HG03103 (cell line): Measurements from ENCODE around the gene PVR.
"Not testable (repeated sequence)": the region's sequence is repeated elsewhere in the genome, so short reads cannot be mapped to it uniquely, and the experiment has no call there.

Experiments
- ATAC-seq: cut with Tn5 transposase; IDR thresholded peaks from one replicate; pipeline ENCODE4 v1.9.1; 2021; ENCODE audit warnings: low read depth; ENCODE audit not compliant: unreplicated experiment

The PVR gene

GRCh38 chr19:44643605-44644401 is at the start of gene PVR:
TSS of gene PVR (plus strand) at chr19:44643910. CDS start at chr19:44644097, 187 bp downstream.
- ATAC-seq: no peak

- no peak for ATAC-seq
These were observed 47.1 kb upstream of the PVR start for GRCh38 chr19:44596428-44597130.

- no peak for ATAC-seq
These were observed 46.6 kb upstream of the PVR start for GRCh38 chr19:44597131-44597491.

GRCh38 chr19:44598355-44598754 is 45.4 kb upstream of the PVR start:
- ATAC-seq: no peak

- no peak for ATAC-seq
These were observed 44.8 kb upstream of the PVR start for GRCh38 chr19:44598880-44599279.

GRCh38 chr19:44600466-44600865 is 43.2 kb upstream of the PVR start:
- no peak for ATAC-seq

GRCh38 chr19:44602081-44602480 is 41.6 kb upstream of the PVR start:
- no peak for ATAC-seq

GRCh38 chr19:44603201-44603945 is 40.3 kb upstream of the PVR start:
- no peak for ATAC-seq

GRCh38 chr19:44604241-44604640 is 39.5 kb upstream of the PVR start:
- ATAC-seq: no peak

GRCh38 chr19:44605547-44605946 is 38.2 kb upstream of the PVR start:
- ATAC-seq: no peak

GRCh38 chr19:44607049-44607448 is 36.7 kb upstream of the PVR start:
- ATAC-seq: no peak

GRCh38 chr19:44607917-44608316 is 35.8 kb upstream of the PVR start:
- no peak for ATAC-seq

- ATAC-seq: no peak
These were observed 35.3 kb upstream of the PVR start for GRCh38 chr19:44608391-44608821.

GRCh38 chr19:44609219-44609618 is 34.5 kb upstream of the PVR start:
- no peak for ATAC-seq

GRCh38 chr19:44610497-44610896 is 33.2 kb upstream of the PVR start:
- not testable (repeated sequence) for ATAC-seq

GRCh38 chr19:44611812-44612295 is 31.9 kb upstream of the PVR start:
- ATAC-seq: no peak

GRCh38 chr19:44613295-44614178 is 30.2 kb upstream of the PVR start, which contains the start of gene IGSF23:
TSS of gene IGSF23 (plus strand) at chr19:44613563. CDS start at chr19:44613646, 83 bp downstream.
- no peak for ATAC-seq

GRCh38 chr19:44614313-44614712 is 29.4 kb upstream of the PVR start:
- no peak for ATAC-seq

GRCh38 chr19:44615863-44616247 is 27.9 kb upstream of the PVR start:
- ATAC-seq: no peak
